Measurements from ENCODE around the gene HNRNPAB. TPM values are rescaled to one million over a fixed set of nuclear protein-coding genes. Genes with fewer than 3 reads are reported as not detected.

The HNRNPAB gene
- total RNA-seq, 1 donor from 2014 or later: 162 TPM

DNA sequence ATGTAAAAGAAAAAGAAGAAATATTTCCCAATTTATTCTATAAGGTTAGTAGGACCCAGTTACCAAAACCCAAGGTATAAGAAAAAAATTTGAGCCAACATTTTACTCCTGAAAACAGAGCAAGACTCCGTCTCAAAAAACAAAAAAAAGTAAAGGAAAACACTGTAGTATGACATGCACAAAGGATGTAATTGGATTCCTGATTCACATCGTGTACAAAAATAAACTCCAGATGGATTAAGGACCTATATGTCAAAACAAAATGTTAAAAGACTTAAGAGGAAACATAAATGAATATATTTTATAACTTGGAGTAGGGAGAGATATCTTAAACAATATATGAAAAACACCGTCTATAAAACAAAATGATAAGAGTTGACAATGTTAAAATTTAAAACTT, 14.5 kb downstream of the HNRNPAB start:
- TF ChIP-seq, protein P1, sequence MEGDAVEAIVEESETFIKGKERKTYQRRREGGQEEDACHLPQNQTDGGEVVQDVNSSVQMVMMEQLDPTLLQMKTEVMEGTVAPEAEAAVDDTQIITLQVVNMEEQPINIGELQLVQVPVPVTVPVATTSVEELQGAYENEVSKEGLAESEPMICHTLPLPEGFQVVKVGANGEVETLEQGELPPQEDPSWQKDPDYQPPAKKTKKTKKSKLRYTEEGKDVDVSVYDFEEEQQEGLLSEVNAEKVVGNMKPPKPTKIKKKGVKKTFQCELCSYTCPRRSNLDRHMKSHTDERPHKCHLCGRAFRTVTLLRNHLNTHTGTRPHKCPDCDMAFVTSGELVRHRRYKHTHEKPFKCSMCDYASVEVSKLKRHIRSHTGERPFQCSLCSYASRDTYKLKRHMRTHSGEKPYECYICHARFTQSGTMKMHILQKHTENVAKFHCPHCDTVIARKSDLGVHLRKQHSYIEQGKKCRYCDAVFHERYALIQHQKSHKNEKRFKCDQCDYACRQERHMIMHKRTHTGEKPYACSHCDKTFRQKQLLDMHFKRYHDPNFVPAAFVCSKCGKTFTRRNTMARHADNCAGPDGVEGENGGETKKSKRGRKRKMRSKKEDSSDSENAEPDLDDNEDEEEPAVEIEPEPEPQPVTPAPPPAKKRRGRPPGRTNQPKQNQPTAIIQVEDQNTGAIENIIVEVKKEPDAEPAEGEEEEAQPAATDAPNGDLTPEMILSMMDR (IDR thresholded peaks at IDR 0.05; ENCODE audit: unreplicated experiment): no peak
- no peaks in the 10 kb centered on the region for H3K9me3 Mint-ChIP-seq (ENCODE audit: unreplicated experiment)
- peaks cover 16% of the 10 kb centered on the region for H3K4me1 Mint-ChIP-seq (ENCODE audit: unreplicated experiment)
- peaks cover 23% of the 10 kb centered on the region for H3K36me3 Mint-ChIP-seq (ENCODE audit: low read depth, unreplicated experiment)
- DNase-seq (ENCODE audit: low spot score): no peak
- H3K27ac Mint-ChIP-seq (ENCODE audit: unreplicated experiment): no peak overlapping the region
- H3K4me3 Mint-ChIP-seq (ENCODE audit: unreplicated experiment): no peak overlapping the region
- peaks cover 11% of the 10 kb centered on the region for H3K27me3 Mint-ChIP-seq (ENCODE audit: unreplicated experiment)

DNA sequence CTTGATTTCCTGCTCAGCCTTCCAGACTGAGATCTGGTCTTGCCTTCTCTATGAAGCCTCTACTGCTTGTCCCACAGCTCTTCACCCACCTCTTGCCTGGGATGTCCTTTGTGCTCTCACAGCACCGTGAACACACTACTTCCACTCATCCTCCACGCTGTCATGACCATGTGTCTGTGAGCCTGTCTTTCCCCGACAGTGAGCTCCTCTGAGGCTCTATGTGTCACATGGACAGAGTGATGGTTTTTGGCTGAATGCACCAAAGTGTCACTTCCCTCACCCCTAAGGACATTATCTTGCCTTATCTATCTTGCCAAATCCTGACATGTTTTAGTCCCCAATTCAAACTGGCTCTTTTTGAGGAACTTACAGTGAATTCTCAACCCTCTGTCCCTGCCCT, 16.9 kb downstream of the HNRNPAB start:
- Mint-ChIP-seq H3K27ac (ENCODE audit: unreplicated experiment) (peak overlapping the region; percentile 38), H3K4me3 (ENCODE audit: unreplicated experiment) (no peak overlapping the region), H3K27me3 (ENCODE audit: unreplicated experiment) (peaks cover 11% of the 10 kb centered on the region), H3K9me3 (ENCODE audit: unreplicated experiment) (no peaks in the 10 kb centered on the region), H3K36me3 (ENCODE audit: low read depth, unreplicated experiment) (peaks cover 18% of the 10 kb centered on the region), H3K4me1 (ENCODE audit: unreplicated experiment) (peaks cover 16% of the 10 kb centered on the region)
- DNase-seq (ENCODE audit: low spot score): no peak
- TF ChIP-seq, protein P1 (IDR thresholded peaks at IDR 0.05; ENCODE audit: unreplicated experiment): no peak

DNA sequence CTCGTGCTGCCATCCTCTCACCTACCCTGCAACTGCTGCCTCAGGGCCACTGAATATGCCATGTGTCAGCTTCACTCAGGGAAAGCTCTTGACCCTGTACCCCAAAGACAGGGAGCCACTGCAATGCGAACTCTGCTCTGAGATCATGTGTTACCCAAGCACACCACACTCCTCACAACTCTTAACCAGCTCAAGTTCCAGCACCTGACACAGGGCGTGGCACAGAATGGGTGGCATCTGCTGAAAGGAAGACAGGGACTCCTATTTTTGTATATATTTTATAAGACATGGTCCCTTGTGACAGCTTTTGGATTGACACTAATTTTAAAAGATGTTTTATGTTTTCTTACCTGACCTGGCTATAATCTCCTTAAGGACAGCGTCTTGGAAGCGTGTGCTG, 17.5 kb downstream of the HNRNPAB start:
- H3K36me3 Mint-ChIP-seq (ENCODE audit: low read depth, unreplicated experiment): peaks cover 18% of the 10 kb centered on the region

DNA sequence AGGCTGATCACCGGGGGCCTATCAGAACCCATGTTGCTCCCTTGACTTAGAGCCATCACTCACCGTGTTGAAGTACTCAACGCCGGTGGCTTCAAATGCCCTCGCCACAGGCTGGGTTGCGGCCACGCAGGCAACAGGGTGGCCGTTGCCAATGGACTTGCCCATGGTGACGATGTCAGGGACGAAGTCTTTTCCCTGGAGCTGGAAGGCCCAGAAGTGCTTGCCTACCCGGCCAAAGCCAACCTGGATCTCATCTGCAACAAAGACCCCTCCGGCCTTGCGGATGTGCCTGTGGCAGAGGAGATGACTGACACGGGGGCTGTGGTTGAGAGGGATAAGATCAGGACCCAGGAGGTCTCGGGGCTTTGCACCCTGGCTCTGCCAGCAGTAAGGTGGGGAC, 18.0 kb downstream of the HNRNPAB start:
- H3K36me3 Mint-ChIP-seq (ENCODE audit: low read depth, unreplicated experiment): peaks cover 23% of the 10 kb centered on the region
- TF ChIP-seq, protein P1 (IDR thresholded peaks at IDR 0.05; ENCODE audit: unreplicated experiment): no peak
- no peak for DNase-seq (ENCODE audit: low spot score)
- peaks cover 16% of the 10 kb centered on the region for H3K4me1 Mint-ChIP-seq (ENCODE audit: unreplicated experiment)
- H3K27ac Mint-ChIP-seq (ENCODE audit: unreplicated experiment): no peak overlapping the region
- H3K9me3 Mint-ChIP-seq (ENCODE audit: unreplicated experiment): no peaks in the 10 kb centered on the region
- H3K27me3 Mint-ChIP-seq (ENCODE audit: unreplicated experiment): peaks cover 16% of the 10 kb centered on the region
- H3K4me3 Mint-ChIP-seq (ENCODE audit: unreplicated experiment): no peak overlapping the region

More for the DNA sequence above, 17.5 kb downstream of the HNRNPAB start:
- Mint-ChIP-seq H3K4me3 (ENCODE audit: unreplicated experiment) (no peak overlapping the region), H3K4me1 (ENCODE audit: unreplicated experiment) (peaks cover 16% of the 10 kb centered on the region), H3K27ac (ENCODE audit: unreplicated experiment) (peak overlapping the region; percentile 38), H3K9me3 (ENCODE audit: unreplicated experiment) (no peaks in the 10 kb centered on the region), H3K27me3 (ENCODE audit: unreplicated experiment) (peaks cover 15% of the 10 kb centered on the region)
- no peak for DNase-seq (ENCODE audit: low spot score)
- TF ChIP-seq, protein P1 (IDR thresholded peaks at IDR 0.05; ENCODE audit: unreplicated experiment): no peak

DNA sequence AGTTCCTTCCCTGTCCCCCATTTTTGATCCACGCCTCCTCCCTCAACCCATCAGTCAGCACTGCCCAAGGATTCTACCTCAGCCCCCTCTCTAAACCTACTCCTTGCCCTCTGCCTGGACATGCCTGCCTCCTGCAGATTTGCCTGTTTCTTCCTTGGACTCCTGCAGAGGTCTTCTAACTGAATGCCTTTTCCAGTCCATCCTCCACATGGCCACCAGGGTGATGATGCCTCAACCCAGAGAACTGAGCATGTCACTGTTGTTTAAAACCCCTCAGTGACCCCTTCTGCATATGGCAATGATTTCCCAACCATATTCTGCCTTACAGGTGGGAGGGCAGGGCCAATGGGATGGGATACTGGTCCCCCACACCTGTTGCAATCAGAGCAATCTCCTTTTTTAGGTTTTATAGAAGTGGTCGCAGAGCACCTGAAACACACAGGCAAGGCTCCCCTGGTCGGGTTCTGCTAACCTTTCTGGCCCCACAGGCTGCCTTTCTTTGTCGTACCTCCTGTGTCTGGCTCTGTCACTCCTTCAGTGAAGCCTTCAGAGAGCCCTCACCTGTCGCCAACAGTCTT, 19.0 kb downstream of the HNRNPAB start:
- DNase-seq (ENCODE audit: low spot score): no peak
- TF ChIP-seq, protein P1 (IDR thresholded peaks at IDR 0.05; ENCODE audit: unreplicated experiment): no peak
- Mint-ChIP-seq H3K36me3 (ENCODE audit: low read depth, unreplicated experiment) (peaks cover 32% of the 10 kb centered on the region), H3K9me3 (ENCODE audit: unreplicated experiment) (no peaks in the 10 kb centered on the region), H3K27me3 (ENCODE audit: unreplicated experiment) (peaks cover 23% of the 10 kb centered on the region), H3K4me3 (ENCODE audit: unreplicated experiment) (no peak overlapping the region), H3K27ac (ENCODE audit: unreplicated experiment) (no peak overlapping the region), H3K4me1 (ENCODE audit: unreplicated experiment) (peaks cover 16% of the 10 kb centered on the region)
